Measurements from ENCODE around the gene KRTAP19-8. TPM values are rescaled to one million over a fixed set of nuclear protein-coding genes. Genes with fewer than 3 reads are reported as not detected.

Gene KRTAP19-8
- total RNA-seq, 2 donors from 2014 or later, result not detected

DNA sequence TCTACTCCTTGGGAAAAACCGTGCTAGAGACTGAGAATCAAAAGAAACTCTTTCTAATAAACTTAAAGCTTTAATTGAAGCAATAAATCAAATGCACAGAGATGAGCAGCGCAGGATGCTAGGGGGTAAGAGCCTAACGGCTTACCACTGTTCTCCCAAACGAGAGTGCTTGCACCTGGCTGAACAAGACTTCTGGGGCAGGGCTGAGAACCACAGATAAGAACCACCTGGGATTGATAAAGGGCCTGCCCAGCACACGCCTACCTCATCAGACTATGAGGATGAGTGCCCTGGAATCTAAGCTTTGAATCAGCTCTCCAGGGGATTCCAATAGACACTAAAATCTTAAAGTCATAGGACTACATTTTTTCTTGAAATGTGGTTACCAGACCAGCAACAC is 43.3 kb downstream of the KRTAP19-8 start:
- Histone ChIP-seq H3K9me3 (no peaks in the 10 kb centered on the region), H3K36me3 (replicated peaks in 1 of 2; ENCODE audit: insufficient read depth in 1 of 2, low read depth in 2 of 2) (no peaks in the 10 kb centered on the region), H3K27me3 (no peaks in the 10 kb centered on the region), H3K27ac (no peak overlapping the region), H3K4me3 (no peak overlapping the region), H3K4me1 (no peaks in the 10 kb centered on the region)
- DNase-seq, result no peak
- TF ChIP-seq, protein P1, sequence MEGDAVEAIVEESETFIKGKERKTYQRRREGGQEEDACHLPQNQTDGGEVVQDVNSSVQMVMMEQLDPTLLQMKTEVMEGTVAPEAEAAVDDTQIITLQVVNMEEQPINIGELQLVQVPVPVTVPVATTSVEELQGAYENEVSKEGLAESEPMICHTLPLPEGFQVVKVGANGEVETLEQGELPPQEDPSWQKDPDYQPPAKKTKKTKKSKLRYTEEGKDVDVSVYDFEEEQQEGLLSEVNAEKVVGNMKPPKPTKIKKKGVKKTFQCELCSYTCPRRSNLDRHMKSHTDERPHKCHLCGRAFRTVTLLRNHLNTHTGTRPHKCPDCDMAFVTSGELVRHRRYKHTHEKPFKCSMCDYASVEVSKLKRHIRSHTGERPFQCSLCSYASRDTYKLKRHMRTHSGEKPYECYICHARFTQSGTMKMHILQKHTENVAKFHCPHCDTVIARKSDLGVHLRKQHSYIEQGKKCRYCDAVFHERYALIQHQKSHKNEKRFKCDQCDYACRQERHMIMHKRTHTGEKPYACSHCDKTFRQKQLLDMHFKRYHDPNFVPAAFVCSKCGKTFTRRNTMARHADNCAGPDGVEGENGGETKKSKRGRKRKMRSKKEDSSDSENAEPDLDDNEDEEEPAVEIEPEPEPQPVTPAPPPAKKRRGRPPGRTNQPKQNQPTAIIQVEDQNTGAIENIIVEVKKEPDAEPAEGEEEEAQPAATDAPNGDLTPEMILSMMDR (IDR thresholded peaks at IDR 0.05), result no peak
- no peak for TF ChIP-seq POLR2A (IDR thresholded peaks at IDR 0.05)
- no peak for ATAC-seq
- WGBS, 2 donors, result 40% methylated on average over 5 of the region's 5 CpGs
- intact Hi-C loops (cut with DNase I), result no loop called here

DNA sequence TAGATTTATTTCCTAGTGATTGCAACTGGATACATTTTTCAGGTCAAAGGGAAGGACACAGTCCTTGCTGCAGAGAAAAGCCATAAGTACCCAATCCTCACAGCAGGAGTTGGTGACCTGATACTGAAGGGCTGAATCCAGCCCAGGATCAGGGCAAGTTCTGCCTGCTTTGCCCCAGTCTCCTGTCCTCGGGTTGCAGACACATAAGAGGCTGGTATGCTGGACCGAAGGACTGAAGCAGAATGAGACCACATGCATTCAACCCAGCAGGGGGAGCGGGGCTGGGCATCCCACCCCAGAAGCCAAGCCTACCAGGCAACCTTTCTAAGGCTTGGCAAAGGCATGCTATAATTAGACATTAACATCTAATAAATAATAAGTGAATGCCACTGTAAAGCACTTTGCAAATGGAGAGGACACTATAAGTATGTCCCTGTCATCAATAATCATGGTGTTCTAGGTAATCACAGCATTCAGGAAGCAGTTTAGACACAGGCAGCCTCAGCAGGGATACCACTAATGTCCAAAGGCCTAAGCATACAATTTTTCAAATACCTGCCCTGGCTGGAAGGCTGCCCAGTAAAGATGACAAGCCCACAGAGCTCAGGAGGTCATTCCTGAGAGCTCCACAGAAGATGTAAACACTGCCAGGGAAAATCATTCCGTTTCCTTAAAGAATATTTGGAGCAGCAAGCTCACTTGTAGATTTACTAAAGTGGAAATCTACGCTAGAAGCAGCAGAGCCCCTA is 47.6 kb downstream of the KRTAP19-8 start:
- Histone ChIP-seq H3K4me3 (no peak overlapping the region), H3K27me3 (no peaks in the 10 kb centered on the region), H3K9me3 (no peaks in the 10 kb centered on the region), H3K36me3 (replicated peaks in 1 of 2; ENCODE audit: insufficient read depth in 1 of 2, low read depth in 2 of 2) (no peaks in the 10 kb centered on the region), H3K27ac (no peak overlapping the region), H3K4me1 (no peaks in the 10 kb centered on the region)
- ATAC-seq (no peak), DNase-seq (no peak)
- TF ChIP-seq, protein P1 (IDR thresholded peaks at IDR 0.05), result no peak
- intact Hi-C loops (cut with DNase I), result no loop called here
- WGBS, 2 donors, result 58 to 62% methylated on average over 5 of the region's 5 CpGs

DNA sequence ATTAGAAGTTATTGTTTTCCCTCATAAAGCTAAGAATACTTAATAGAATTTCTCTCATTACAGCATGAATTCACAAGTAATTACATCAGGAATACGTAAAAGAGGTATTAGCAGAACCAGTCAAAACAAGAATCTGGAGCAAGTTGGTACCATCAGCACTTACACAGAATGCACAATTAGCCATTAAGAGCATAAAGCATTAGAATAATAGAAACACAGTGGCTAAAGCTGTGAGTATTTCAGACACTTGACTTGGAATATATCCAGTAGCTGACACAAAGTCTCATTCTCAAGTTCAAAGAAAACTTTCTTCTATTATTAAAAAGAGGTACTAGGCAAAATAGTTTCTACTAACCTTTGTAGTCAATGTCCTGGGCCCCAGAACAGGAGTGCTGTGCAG is 49.6 kb downstream of the KRTAP19-8 start:
- intact Hi-C loops (cut with DNase I), result no loop called here
- WGBS, 2 donors, result 83 to 91% methylated on average over 1 of the region's 1 CpG
- Histone ChIP-seq H3K9me3 (no peaks in the 10 kb centered on the region), H3K27ac (no peak overlapping the region), H3K4me3 (no peak overlapping the region), H3K36me3 (replicated peaks in 1 of 2; ENCODE audit: insufficient read depth in 1 of 2, low read depth in 2 of 2) (no peaks in the 10 kb centered on the region), H3K27me3 (no peaks in the 10 kb centered on the region), H3K4me1 (no peaks in the 10 kb centered on the region)
- DNase-seq, result no peak
- TF ChIP-seq, protein P1 (IDR thresholded peaks at IDR 0.05), result no peak
- no peak for TF ChIP-seq POLR2A (IDR thresholded peaks at IDR 0.05)
- no peak for ATAC-seq

Other genes starting within 250 kb of the KRTAP19-8 start
- gene KRTAP8-1, start 225.2 kb downstream of the KRTAP19-8 start, total RNA-seq, result not detected
- not detected for gene KRTAP7-1, start 208.7 kb downstream of the KRTAP19-8 start, total RNA-seq
- not detected for gene KRTAP11-1, start 156.9 kb downstream of the KRTAP19-8 start, total RNA-seq